ENCODE measurements around the gene PRDM15.

DNA sequence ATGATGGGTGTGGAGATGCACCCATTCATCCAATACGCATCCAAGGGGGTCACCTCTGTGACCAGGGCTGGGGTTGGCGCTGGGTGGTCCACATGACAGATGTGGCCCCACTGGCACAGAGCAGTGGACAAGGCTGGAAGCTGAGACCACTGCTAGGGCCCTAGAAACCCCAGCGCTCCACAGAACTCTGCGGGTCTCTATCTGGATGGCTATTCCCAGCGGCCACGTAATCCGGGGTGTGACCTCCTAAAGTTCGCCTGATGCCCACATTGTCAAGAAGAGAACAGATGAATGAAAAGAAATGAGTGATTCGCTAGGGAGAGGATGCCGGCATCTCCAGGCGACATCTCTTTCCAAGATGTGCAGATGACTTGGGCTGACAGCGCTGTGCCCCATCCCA is 55.2 kb downstream of the PRDM15 start:
- TF ChIP-seq POLR2A (IDR thresholded peaks at IDR 0.05): no peak
- TF ChIP-seq, protein P1, sequence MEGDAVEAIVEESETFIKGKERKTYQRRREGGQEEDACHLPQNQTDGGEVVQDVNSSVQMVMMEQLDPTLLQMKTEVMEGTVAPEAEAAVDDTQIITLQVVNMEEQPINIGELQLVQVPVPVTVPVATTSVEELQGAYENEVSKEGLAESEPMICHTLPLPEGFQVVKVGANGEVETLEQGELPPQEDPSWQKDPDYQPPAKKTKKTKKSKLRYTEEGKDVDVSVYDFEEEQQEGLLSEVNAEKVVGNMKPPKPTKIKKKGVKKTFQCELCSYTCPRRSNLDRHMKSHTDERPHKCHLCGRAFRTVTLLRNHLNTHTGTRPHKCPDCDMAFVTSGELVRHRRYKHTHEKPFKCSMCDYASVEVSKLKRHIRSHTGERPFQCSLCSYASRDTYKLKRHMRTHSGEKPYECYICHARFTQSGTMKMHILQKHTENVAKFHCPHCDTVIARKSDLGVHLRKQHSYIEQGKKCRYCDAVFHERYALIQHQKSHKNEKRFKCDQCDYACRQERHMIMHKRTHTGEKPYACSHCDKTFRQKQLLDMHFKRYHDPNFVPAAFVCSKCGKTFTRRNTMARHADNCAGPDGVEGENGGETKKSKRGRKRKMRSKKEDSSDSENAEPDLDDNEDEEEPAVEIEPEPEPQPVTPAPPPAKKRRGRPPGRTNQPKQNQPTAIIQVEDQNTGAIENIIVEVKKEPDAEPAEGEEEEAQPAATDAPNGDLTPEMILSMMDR (IDR thresholded peaks at IDR 0.05): no peak

All from prostate gland (tissue), 2 donors.